BLaER1 treated with 17β-estradiol and CSF1 and Interleukin-3, amounts not matched to agents 10 nM and 100 nM (cell line): ENCODE data around the gene SUPT5H.

Experiments
- H3K27ac ChIP-seq, 11 experiments: shearing (Covaris generic); formaldehyde crosslinking; 2 replicates each; pipeline ENCODE4 v1.8.1; 2022
- H3K27me3 ChIP-seq, 11 experiments: shearing (Covaris generic); formaldehyde crosslinking; 2 replicates each; pipeline ENCODE4 v1.8.1; 2022
- H3K36me3 ChIP-seq, 11 experiments: shearing (Covaris generic); formaldehyde crosslinking; 2 replicates each; pipeline ENCODE4 v1.8.1; 2022
- H3K4me1 ChIP-seq, 10 experiments: shearing (Covaris generic); formaldehyde crosslinking; 2 replicates each; pipeline ENCODE4 v1.8.1; 2022
- H3K4me2 ChIP-seq, 11 experiments: shearing (Covaris generic); formaldehyde crosslinking; 2 replicates each; pipeline ENCODE4 v1.8.1; 2022
- H3K4me3 ChIP-seq, 10 experiments: shearing (Covaris generic); formaldehyde crosslinking; 2 replicates each; pipeline ENCODE4 v1.8.1; 2022
- H3K9ac ChIP-seq, 11 experiments: shearing (Covaris generic); formaldehyde crosslinking; 2 replicates each; pipeline ENCODE4 v1.8.1; 2022
- H3K9me3 ChIP-seq, 11 experiments: shearing (Covaris generic); formaldehyde crosslinking; replicated peaks in 1 of 11; 2 replicates each; pipeline ENCODE4 v1.8.1; 2022
- H4K20me1 ChIP-seq, 11 experiments: shearing (Covaris generic); formaldehyde crosslinking; 2 replicates each; pipeline ENCODE4 v1.8.1; 2022
- Cebpa-rat ChIP-seq, 11 experiments: shearing (Covaris generic); IDR thresholded peaks; 2 replicates each; pipeline ENCODE4 v1.8.1; 2022

Gene SUPT5H

GRCh38 chr19:39411832-39412099 lies 33.6 kb upstream of the SUPT5H start:
- peaks cover 0 to 18% (median 0%) of the 10 kb centered on the region in 11 experiments; a peak in 7 of 22 replicates for H3K9me3 ChIP-seq
- H3K36me3 ChIP-seq: peaks cover 29 to 49% (median 40%) of the 10 kb centered on the region in 11 experiments
- H3K4me1 ChIP-seq: peaks cover 33 to 64% (median 41%) of the 10 kb centered on the region in 10 experiments
- peak overlapping the region; percentile 95 to 100 (median 98) for H3K9ac ChIP-seq
- H3K27me3 ChIP-seq: no peaks in the 10 kb centered on the region
- H4K20me1 ChIP-seq: peaks cover 27 to 59% (median 54%) of the 10 kb centered on the region in 11 experiments
- TF ChIP-seq Cebpa-rat (IDR thresholded peaks at IDR 0.05): no peak
- H3K4me2 ChIP-seq: peak overlapping the region; percentile 84 to 100 (median 97)
- peak overlapping the region; percentile 93 to 100 (median 99) for H3K27ac ChIP-seq
- H3K4me3 ChIP-seq: peak overlapping the region; percentile 1 to 100 (median 96); a peak in 15 of 20 replicates

- Histone ChIP-seq H3K4me1 (peaks cover 33 to 64% (median 45%) of the 10 kb centered on the region in 10 experiments), H3K27me3 (no peaks in the 10 kb centered on the region), H3K4me3 (peak within 1 kb of the TSS; percentile 88 to 100 (median 97)), H3K27ac (peak within 1 kb of the TSS; percentile 95 to 100 (median 99)), H3K9ac (peak within 1 kb of the TSS; percentile 97 to 100 (median 99)), H4K20me1 (peaks cover 22 to 59% (median 54%) of the 10 kb centered on the region in 11 experiments; a peak in 21 of 22 replicates), H3K4me2 (peak within 1 kb of the TSS; percentile 87 to 100 (median 97)), H3K9me3 (peaks cover 0 to 15% (median 0%) of the 10 kb centered on the region in 11 experiments; a peak in 7 of 22 replicates), H3K36me3 (peaks cover 34 to 50% (median 45%) of the 10 kb centered on the region in 11 experiments)
- TF ChIP-seq Cebpa-rat (IDR thresholded peaks at IDR 0.05): peak; percentile 24 to 90 (median 67); a peak in 16 of 22 replicates
Measured at GRCh38 chr19:39412100-39412866, 33.1 kb upstream of the SUPT5H start, which contains the start of gene PLEKHG2. Gene PLEKHG2 (plus strand): TSS chr19:39412669. CDS start chr19:39414087, 1,418 bp downstream.

GRCh38 chr19:39412867-39413271 lies 32.5 kb upstream of the SUPT5H start:
- peaks cover 16 to 58% (median 51%) of the 10 kb centered on the region in 11 experiments; a peak in 21 of 22 replicates for H4K20me1 ChIP-seq
- peak overlapping the region; percentile 64 to 98 (median 91) for H3K4me2 ChIP-seq
- peak overlapping the region; percentile 86 to 100 (median 96) for H3K27ac ChIP-seq
- peaks cover 37 to 49% (median 46%) of the 10 kb centered on the region in 11 experiments for H3K36me3 ChIP-seq
- TF ChIP-seq Cebpa-rat (IDR thresholded peaks at IDR 0.05): no peak
- H3K9ac ChIP-seq: peak overlapping the region; percentile 92 to 99 (median 97)
- peak overlapping the region; percentile 83 to 99 (median 94) for H3K4me3 ChIP-seq
- peaks cover 33 to 63% (median 46%) of the 10 kb centered on the region in 10 experiments for H3K4me1 ChIP-seq
- H3K9me3 ChIP-seq: peaks cover 0 to 9% (median 0%) of the 10 kb centered on the region in 11 experiments; a peak in 7 of 22 replicates
- no peaks in the 10 kb centered on the region for H3K27me3 ChIP-seq

- H3K4me1 ChIP-seq: peaks cover 33 to 58% (median 46%) of the 10 kb centered on the region in 10 experiments
- TF ChIP-seq Cebpa-rat (IDR thresholded peaks at IDR 0.05): no peak
- H3K9ac ChIP-seq: peak overlapping the region; percentile 92 to 99 (median 97)
- peaks cover 11 to 58% (median 51%) of the 10 kb centered on the region in 11 experiments; a peak in 21 of 22 replicates for H4K20me1 ChIP-seq
- peak overlapping the region; percentile 79 to 98 (median 91) for H3K4me2 ChIP-seq
- peak overlapping the region; percentile 83 to 99 (median 94) for H3K4me3 ChIP-seq
- peak overlapping the region; percentile 86 to 100 (median 96) for H3K27ac ChIP-seq
- H3K36me3 ChIP-seq: peaks cover 37 to 49% (median 46%) of the 10 kb centered on the region in 11 experiments
- H3K27me3 ChIP-seq: no peaks in the 10 kb centered on the region
- H3K9me3 ChIP-seq: peaks cover 0 to 4% (median 0%) of the 10 kb centered on the region in 11 experiments; a peak in 7 of 22 replicates
Measured at GRCh38 chr19:39413272-39413910, 32.0 kb upstream of the SUPT5H start.

- peaks cover 40 to 49% (median 46%) of the 10 kb centered on the region in 11 experiments for H3K36me3 ChIP-seq
- H4K20me1 ChIP-seq: peaks cover 4 to 58% (median 51%) of the 10 kb centered on the region in 11 experiments; a peak in 21 of 22 replicates
- peak overlapping the region; percentile 83 to 99 (median 94) for H3K4me3 ChIP-seq
- H3K4me2 ChIP-seq: peak overlapping the region; percentile 79 to 98 (median 91)
- no peaks in the 10 kb centered on the region for H3K9me3 ChIP-seq
- peak overlapping the region; percentile 92 to 99 (median 97) for H3K9ac ChIP-seq
- peaks cover 33 to 51% (median 47%) of the 10 kb centered on the region in 10 experiments for H3K4me1 ChIP-seq
- TF ChIP-seq Cebpa-rat (IDR thresholded peaks at IDR 0.05): no peak; a peak in 1 of 22 replicates
- peak overlapping the region; percentile 86 to 100 (median 96) for H3K27ac ChIP-seq
- H3K27me3 ChIP-seq: no peaks in the 10 kb centered on the region
Measured at GRCh38 chr19:39413911-39414608, 31.3 kb upstream of the SUPT5H start.

- peak overlapping the region; percentile 92 to 99 (median 97); a peak in 21 of 22 replicates for H3K9ac ChIP-seq
- TF ChIP-seq Cebpa-rat (IDR thresholded peaks at IDR 0.05): no peak
- peaks cover 53 to 59% (median 57%) of the 10 kb centered on the region in 11 experiments for H3K36me3 ChIP-seq
- no peaks in the 10 kb centered on the region for H3K9me3 ChIP-seq
- H3K27me3 ChIP-seq: no peaks in the 10 kb centered on the region
- H4K20me1 ChIP-seq: peaks cover 0 to 67% (median 53%) of the 10 kb centered on the region in 11 experiments; a peak in 21 of 22 replicates
- peak overlapping the region; percentile 79 to 98 (median 91) for H3K4me2 ChIP-seq
- peak overlapping the region in 9 of 11 experiments; percentile 25 to 100 (median 96); a peak in 16 of 22 replicates for H3K27ac ChIP-seq
- peaks cover 32 to 47% (median 39%) of the 10 kb centered on the region in 10 experiments for H3K4me1 ChIP-seq
- H3K4me3 ChIP-seq: peak overlapping the region; percentile 83 to 99 (median 94); a peak in 16 of 20 replicates
Measured at GRCh38 chr19:39415111-39416046, 30.0 kb upstream of the SUPT5H start.
